H1 (cell line): ENCODE results near the gene MATN4. TPM values are rescaled to one million over a fixed set of nuclear protein-coding genes. Genes with fewer than 3 reads are reported as not detected.

Experiments used
- CTCF ChIA-PET: fragments of 300-600 bp; sonication (Branson Sonifier 250); formaldehyde crosslinking; loops from one replicate; lab custom pipeline; 2021; ENCODE audit not compliant: partially characterized antibody; lab: Charles Lee
- POLR2A ChIA-PET: fragments of 300-600 bp; sonication (Branson Sonifier 250); formaldehyde crosslinking; loops from one replicate; lab custom pipeline; 2021; ENCODE audit warnings: inconsistent platforms; ENCODE audit not compliant: partially characterized antibody; lab: Charles Lee
- DNase-seq, 2 experiments: peaks; one replicate each; pipeline versions ENCODE4 v3.0.0 to v3.0.0-alpha.2; 2010 to 2022; ENCODE audit warnings: low spot score in 2 of 2, low read depth in 1 of 2, mixed read lengths in 1 of 2
- FAIRE-seq: peaks from 2 replicates; lab custom pipeline; 2011; peaks lifted over from hg19 to GRCh38; lab: Jason Lieb, UNC
- H2AFZ ChIP-seq: 2 replicates; pipeline ENCODE4 v1.8.1; 2012; ENCODE audit warnings: low read length, inconsistent platforms
- H2AK5ac ChIP-seq: 2 replicates; pipeline ENCODE4 v1.6.1; 2013; ENCODE audit warnings: low read depth, low read length
- H2BK120ac ChIP-seq: replicated peaks from 2 replicates; pipeline ENCODE3; 2013; ENCODE audit warnings: low read depth, low read length, inconsistent platforms
- H2BK12ac ChIP-seq: 2 replicates; pipeline ENCODE4 v1.6.1; 2013; ENCODE audit warnings: low read depth, low read length
- H2BK15ac ChIP-seq: 2 replicates; pipeline ENCODE4 v1.6.1; 2013; ENCODE audit warnings: low read length
- H2BK20ac ChIP-seq: 2 replicates; pipeline ENCODE4 v1.6.1; 2013; ENCODE audit warnings: low read length
- H2BK5ac ChIP-seq: 2 replicates; pipeline ENCODE4 v1.6.1; 2013; ENCODE audit warnings: low read depth, low read length
- H3K14ac ChIP-seq: 2 replicates; pipeline ENCODE4 v1.6.1; 2013; ENCODE audit warnings: inconsistent platforms; ENCODE audit not compliant: insufficient read length
- H3K18ac ChIP-seq: 2 replicates; pipeline ENCODE4 v1.6.1; 2013; ENCODE audit warnings: low read length; ENCODE audit errors: extremely low read depth
- H3K23ac ChIP-seq: 2 replicates; pipeline ENCODE4 v1.6.1; 2013; ENCODE audit warnings: inconsistent platforms; ENCODE audit not compliant: insufficient read length
- H3K23me2 ChIP-seq: 2 replicates; pipeline ENCODE4 v1.6.1; 2013; ENCODE audit warnings: low read depth, low read length
- H3K27ac ChIP-seq: 2 replicates; pipeline ENCODE4 v1.6.1; 2011; ENCODE audit warnings: low read depth, low read length, inconsistent platforms
- H3K27me3 ChIP-seq, 4 experiments: replicated peaks in 1 of 4; 1 replicate in 1 of 4; 2 replicates in 3 of 4; pipeline versions ENCODE4 v1.6.1 to v1.8.1; 2011 to 2013; ENCODE audit warnings: low read length in 3 of 4, mild to moderate bottlenecking in 3 of 4, inconsistent platforms in 2 of 4, mixed read lengths in 2 of 4, moderate library complexity in 1 of 4; ENCODE audit not compliant: control insufficient read depth in 3 of 4, insufficient read depth in 3 of 4; ENCODE audit errors: extremely low read depth in 1 of 4
- H3K36me3 ChIP-seq, 4 experiments: 2 replicates each; pipeline versions ENCODE4 v1.6.1 to v1.8.1; 2011 to 2013; ENCODE audit warnings: mild to moderate bottlenecking in 4 of 4, low read length in 3 of 4, moderate library complexity in 2 of 4, control low read depth in 1 of 4, inconsistent platforms in 1 of 4; ENCODE audit not compliant: insufficient read depth in 4 of 4, control insufficient read depth in 2 of 4
- H3K4ac ChIP-seq: replicated peaks from 2 replicates; pipeline ENCODE3; 2013; ENCODE audit warnings: low read length, low read depth, mixed read lengths, inconsistent platforms; ENCODE audit not compliant: insufficient read length
- H3K4me1 ChIP-seq, 4 experiments: replicated peaks in 1 of 4; 1 replicate in 1 of 4; 2 replicates in 3 of 4; pipeline versions ENCODE4 v1.6.1 to v1.8.1; 2011 to 2013; ENCODE audit warnings: low read length in 3 of 4, inconsistent platforms in 2 of 4, mixed read lengths in 1 of 4; ENCODE audit not compliant: insufficient read depth in 4 of 4, control insufficient read depth in 3 of 4
- H3K4me2 ChIP-seq, 2 experiments: 2 replicates each; pipeline versions ENCODE4 v1.6.1 to v1.8.1; 2011 to 2013; ENCODE audit warnings: low read depth in 2 of 2, low read length in 2 of 2, control low read depth in 1 of 2, inconsistent platforms in 1 of 2, mild to moderate bottlenecking in 1 of 2; ENCODE audit not compliant: insufficient read depth in 1 of 2
- H3K4me3 ChIP-seq, 4 experiments: fragments of 200-600, 300-600 bp in 1 of 4; sonication (generic), shearing (Covaris generic), sonication (Bioruptor Twin) in 1 of 4; 2 replicates each; pipeline versions ENCODE4 v1.5.1 to v1.8.1; 2011 to 2016; ENCODE audit warnings: low read length in 4 of 4, low read depth in 3 of 4, control low read depth in 2 of 4, inconsistent platforms in 2 of 4, mild to moderate bottlenecking in 2 of 4, mixed read lengths in 1 of 4, moderate library complexity in 1 of 4; ENCODE audit not compliant: insufficient read depth in 2 of 4; ENCODE audit errors: extremely low read depth in 1 of 4
- H3K56ac ChIP-seq: replicated peaks from 2 replicates; pipeline ENCODE3; 2013; ENCODE audit warnings: low read depth, mild to moderate bottlenecking, mixed read lengths, low read length, inconsistent platforms; ENCODE audit not compliant: insufficient read length
- H3K79me1 ChIP-seq: 2 replicates; pipeline ENCODE4 v1.6.1; 2013; ENCODE audit warnings: low read depth, low read length, control low read depth
- H3K79me2 ChIP-seq, 2 experiments: 2 replicates each; pipeline versions ENCODE4 v1.6.1 to v1.8.1; 2012 to 2013; ENCODE audit warnings: low read length in 2 of 2, mild to moderate bottlenecking in 2 of 2, inconsistent platforms in 1 of 2; ENCODE audit not compliant: insufficient read depth in 2 of 2, control insufficient read depth in 1 of 2
- H3K9ac ChIP-seq, 4 experiments: replicated peaks in 1 of 4; 1 replicate in 1 of 4; 2 replicates in 3 of 4; pipeline versions ENCODE4 v1.6.1 to v1.8.1; 2011 to 2013; ENCODE audit warnings: low read depth in 3 of 4, low read length in 3 of 4, control low read depth in 2 of 4, mild to moderate bottlenecking in 2 of 4, moderate library complexity in 2 of 4, inconsistent platforms in 1 of 4; ENCODE audit errors: extremely low read depth in 1 of 4
- H3K9me3 ChIP-seq, 2 experiments: 2 replicates each; pipeline versions ENCODE4 v1.6.1 to v1.8.1; 2012 to 2013; ENCODE audit warnings: mild to moderate bottlenecking in 2 of 2, moderate library complexity in 2 of 2, control low read depth in 1 of 2, inconsistent platforms in 1 of 2, low read depth in 1 of 2, low read length in 1 of 2, mixed read lengths in 1 of 2; ENCODE audit not compliant: insufficient read depth in 2 of 2
- H4K20me1 ChIP-seq, 2 experiments: replicated peaks in 1 of 2; 2 replicates each; pipeline versions ENCODE3 to v1.8.1; 2011 to 2013; ENCODE audit warnings: inconsistent platforms in 2 of 2, low read length in 2 of 2, mild to moderate bottlenecking in 1 of 2; ENCODE audit not compliant: insufficient read depth in 2 of 2, control insufficient read depth in 1 of 2
- H4K5ac ChIP-seq: 2 replicates; pipeline ENCODE4 v1.6.1; 2013; ENCODE audit warnings: low read length, low read depth, mixed read lengths, inconsistent platforms; ENCODE audit not compliant: insufficient read length
- H4K8ac ChIP-seq: 2 replicates; pipeline ENCODE4 v1.8.0; 2013; ENCODE audit warnings: mild to moderate bottlenecking, moderate library complexity, low read length, inconsistent platforms; ENCODE audit not compliant: insufficient read depth; ENCODE audit errors: extremely low read depth
- H4K91ac ChIP-seq: replicated peaks from 2 replicates; pipeline ENCODE3; 2013; ENCODE audit warnings: low read length, mixed read lengths, inconsistent platforms; ENCODE audit not compliant: insufficient read length
- CHD1 ChIP-seq: IDR thresholded peaks from 2 replicates; pipeline ENCODE4 v1.6.1; 2012; ENCODE audit warnings: low read depth, low read length, improper control_type of control experiment
- GABPA ChIP-seq: IDR thresholded peaks from 2 replicates; pipeline ENCODE4 v1.6.1; 2011; ENCODE audit warnings: mild to moderate bottlenecking, low read length, moderate library complexity, borderline replicate concordance; ENCODE audit not compliant: insufficient read depth
- WGBS, 2 experiments: shearing (Covaris generic) in 1 of 2; methylation state at CpG; one replicate each; pipeline versions ENCODE4 v1.1.6 to v1.1.7; 2013 to 2015; ENCODE audit warnings: low lambda C conversion rate in 2 of 2, mixed read lengths in 2 of 2, inconsistent platforms in 1 of 2, low coverage in 1 of 2, missing lambda C conversion rate in 1 of 2; ENCODE audit not compliant: insufficient replicate concordance in 2 of 2, insufficient coverage in 1 of 2, insufficient read length in 1 of 2; ENCODE audit errors: extremely low coverage in 1 of 2, missing lambda C conversion rate in 1 of 2; 5-methylcytosine and 5-hydroxymethylcytosine counted together
- polyA plus RNA-seq, 7 experiments: library from polyadenylated mRNA; depleted of rRNA in 3 of 7; stranded (reverse) in 5 of 7; unstranded in 2 of 7; fragments of >200 nt in 5 of 7; fragments of 200-250 nt in 2 of 7; gene quantifications; 1 replicate in 5 of 7; 2 replicates in 1 of 7; 4 replicates in 1 of 7; pipeline versions ENCODE4 v1.2.1 to v1.2.3, GENCODE V29; 2011 to 2013; ENCODE audit warnings: missing spikeins in 2 of 7, mixed read lengths in 2 of 7
- total RNA-seq: library from RNA; stranded (reverse); fragmentation: NEBNext Ultra II Directional; extraction: Animal tissue kit (Norgen Biotek cat#: 25700); gene quantifications from 2 replicates; pipeline ENCODE4 v1.2.1, GENCODE V29; 2021

MATN4 gene
- total and polyA plus RNA-seq, 2 of the 8 experiments (the other 6 are each of a cell fraction or from before 2014, with no cell fraction given): 2.1 to 4.4 TPM

- no peak overlapping the region for H2AFZ ChIP-seq
- no peak overlapping the region for H3K9ac ChIP-seq
- H3K79me1 ChIP-seq: no peaks in the 10 kb centered on the region
- no peak overlapping the region for H3K23ac ChIP-seq
- H3K18ac ChIP-seq: no peak overlapping the region
- DNase-seq (no peak), FAIRE-seq (no peak)
- CTCF ChIA-PET: interaction anchor here (0.7 to 1.6 kb wide), 6 partner anchors 9 to 113 kb away, joined by 3 to 7 read pairs (median 3); no protein-coding TSS in a partner anchor
- no peak overlapping the region for H2BK12ac ChIP-seq
- H3K4me3 ChIP-seq: no peak overlapping the region
- H3K4me1 ChIP-seq: peaks cover 0 to 6% (median under 1%) of the 10 kb centered on the region in 4 experiments; a peak in 3 of 7 replicates
- no peak overlapping the region for H4K5ac ChIP-seq
- H3K79me2 ChIP-seq: peaks cover 0 to 2% of the 10 kb centered on the region in 2 experiments; a peak in 1 of 4 replicates
- H4K8ac ChIP-seq: no peak overlapping the region
- no peak overlapping the region for H4K91ac ChIP-seq
- H2BK20ac ChIP-seq: no peak overlapping the region
- H3K14ac ChIP-seq: no peak overlapping the region
- H3K27ac ChIP-seq: no peak overlapping the region
- no peak overlapping the region for H3K4me2 ChIP-seq
- 88% methylated on average over 3 of the region's 3 CpGs; no CpG with 5 or more reads in 1 of the 2 experiments for WGBS, 2 experiments
- no peak overlapping the region for H2BK5ac ChIP-seq
- H2BK15ac ChIP-seq: no peak overlapping the region
- H3K36me3 ChIP-seq: no peaks in the 10 kb centered on the region
- POLR2A ChIA-PET: interaction anchor here (0.7 to 1.2 kb wide), 3 partner anchors 11 to 68 kb away, joined by 3 to 4 read pairs (median 3); no protein-coding TSS in a partner anchor
- H3K23me2 ChIP-seq: peaks cover 6% of the 10 kb centered on the region; the same call in 1 of the 2 replicates
- H3K27me3 ChIP-seq: no peaks in the 10 kb centered on the region
- no peak overlapping the region for H3K56ac ChIP-seq
- no peak overlapping the region for H3K4ac ChIP-seq
- H2BK120ac ChIP-seq: no peak overlapping the region
- no peaks in the 10 kb centered on the region for H4K20me1 ChIP-seq
- H3K9me3 ChIP-seq: no peaks in the 10 kb centered on the region
- H2AK5ac ChIP-seq: no peak overlapping the region
- no peak for TF ChIP-seq GABPA
- TF ChIP-seq CHD1: no peak
Measured at GRCh38 chr20:45352729-45353128, 44.6 kb upstream of the MATN4 start.
